HepG2 (cell line): ENCODE results near the gene ZMYND8. TPM values are rescaled to one million over a fixed set of nuclear protein-coding genes. Genes with fewer than 3 reads are reported as not detected.

ENCODE experiments used
- ATAC-seq: fragments of 200-7000 bp; cut with Tn5 transposase; 3 replicates; pipeline ENCODE4 v1.9.1; 2020; ENCODE audit warnings: mild to moderate bottlenecking, moderate library complexity
- BruUV-seq: library from RNA; stranded (reverse); fragments of 400-500 nt; replicated peaks from 2 replicates; lab custom pipeline; 2021; lab: Mats Ljungman, UMichigan
- CTCF ChIA-PET: fragments of 300-600 bp; formaldehyde crosslinking; extraction: SDS; loops from one replicate; lab custom pipeline; 2021; ENCODE audit warnings: low total read pairs, inconsistent platforms, low intra/inter-chr PET ratio; lab: Yijun Ruan, JAX
- POLR2A ChIA-PET: fragments of 350-600 bp; sonication (Branson Sonifier 250); formaldehyde crosslinking; loops from one replicate; lab custom pipeline; 2020; ENCODE audit warnings: antibody characterized with exemption, inconsistent platforms; lab: Yijun Ruan, JAX
- DNase-seq: peaks from one replicate; pipeline ENCODE4 v3.0.0-alpha.2; 2015; ENCODE audit warnings: low spot score
- FAIRE-seq: peaks from 3 replicates; lab custom pipeline; 2011; peaks lifted over from hg19 to GRCh38; lab: Jason Lieb, UNC
- H2AFZ ChIP-seq: one replicate; pipeline ENCODE4 v1.6.1; 2011; ENCODE audit warnings: low read length, inconsistent platforms
- H3K27ac ChIP-seq: fragments of 300-600 bp; 3 replicates; pipeline ENCODE4 v1.8.0; 2011; ENCODE audit warnings: mixed run types, mild to moderate bottlenecking, mixed read lengths, low read length, inconsistent platforms; ENCODE audit not compliant: insufficient read depth; ENCODE audit errors: extremely low read length
- H3K27me3 ChIP-seq, 2 experiments: fragments of 200-600 bp in 1 of 2; 2 replicates in 1 of 2; 3 replicates in 1 of 2; pipeline versions ENCODE4 v1.6.0 to v1.8.0; 2011; ENCODE audit warnings: low read length in 2 of 2, mild to moderate bottlenecking in 2 of 2, moderate library complexity in 2 of 2, inconsistent platforms in 1 of 2; ENCODE audit not compliant: insufficient read depth in 2 of 2, control insufficient read depth in 1 of 2
- H3K36me3 ChIP-seq, 2 experiments: fragments of 200-600 bp in 1 of 2; replicated peaks in 1 of 2; 2 replicates in 1 of 2; 3 replicates in 1 of 2; pipeline versions ENCODE4 v1.5.1 to v1.8.0; 2011; ENCODE audit warnings: low read length in 2 of 2, inconsistent platforms in 1 of 2; ENCODE audit not compliant: insufficient read depth in 2 of 2, control insufficient read depth in 1 of 2
- H3K4me1 ChIP-seq: 2 replicates; pipeline ENCODE4 v1.5.1; 2012; ENCODE audit warnings: low read length, inconsistent platforms; ENCODE audit not compliant: insufficient read depth
- H3K4me2 ChIP-seq: 2 replicates; pipeline ENCODE4 v1.6.0; 2011; ENCODE audit warnings: low read depth, low read length, inconsistent platforms
- H3K4me3 ChIP-seq, 3 experiments: fragments of 200-600 bp in 1 of 3; sonication (generic), shearing (Covaris generic) in 1 of 3; replicated peaks in 1 of 3; 2 replicates each; pipeline ENCODE4 v1.5.1; 2011 to 2016; ENCODE audit warnings: low read length in 3 of 3, inconsistent platforms in 2 of 3, low read depth in 2 of 3, mild to moderate bottlenecking in 2 of 3, control low read depth in 1 of 3, mixed read lengths in 1 of 3; ENCODE audit not compliant: insufficient read depth in 1 of 3
- H3K79me2 ChIP-seq: one replicate; pipeline ENCODE4 v1.6.1; 2011; ENCODE audit warnings: low read length, inconsistent platforms; ENCODE audit not compliant: insufficient read depth
- H3K9ac ChIP-seq: 2 replicates; pipeline ENCODE4 v1.6.0; 2011; ENCODE audit warnings: mild to moderate bottlenecking, low read depth, low read length, inconsistent platforms; ENCODE audit not compliant: insufficient read depth
- H3K9me3 ChIP-seq: 2 replicates; pipeline ENCODE4 v1.5.1; 2012; ENCODE audit warnings: mild to moderate bottlenecking, low read length
- H4K20me1 ChIP-seq: 2 replicates; pipeline ENCODE4 v1.6.0; 2011; ENCODE audit warnings: inconsistent platforms, mild to moderate bottlenecking, low read length, moderate library complexity; ENCODE audit not compliant: insufficient read depth
- CREBL2 ChIP-seq: sonication (generic); formaldehyde crosslinking; IDR thresholded peaks from 2 replicates; pipeline ENCODE4 v1.8.1; 2023; ENCODE audit warnings: missing genetic modification reagents, mild to moderate bottlenecking, borderline replicate concordance
- GZF1 ChIP-seq: sonication (generic); formaldehyde crosslinking; IDR thresholded peaks from 2 replicates; pipeline ENCODE4 v1.5.1; 2020; ENCODE audit warnings: mild to moderate bottlenecking, missing genetic modification reagents
- HOXA7 ChIP-seq: sonication (generic); formaldehyde crosslinking; IDR thresholded peaks from 2 replicates; pipeline ENCODE4 v1.8.1; 2022; ENCODE audit warnings: mild to moderate bottlenecking, missing genetic modification reagents, moderate library complexity
- ISL2 ChIP-seq: sonication (generic); formaldehyde crosslinking; IDR thresholded peaks from 2 replicates; pipeline ENCODE4 v1.5.0; 2020; ENCODE audit warnings: missing genetic modification reagents
- JARID2 ChIP-seq: sonication (generic); formaldehyde crosslinking; IDR thresholded peaks from 2 replicates; pipeline ENCODE4 v1.8.1; 2023; ENCODE audit warnings: missing genetic modification reagents, inconsistent platforms; ENCODE audit not compliant: insufficient replicate concordance
- MED13 ChIP-seq: sonication (generic); formaldehyde crosslinking; IDR thresholded peaks from 2 replicates; pipeline ENCODE4 v1.5.0; 2020; ENCODE audit warnings: missing genetic modification reagents
- NR1H2 ChIP-seq: sonication (generic); formaldehyde crosslinking; IDR thresholded peaks from 2 replicates; pipeline ENCODE4 v1.8.1; 2022; ENCODE audit warnings: low read depth, missing genetic modification reagents, borderline replicate concordance
- PRDM15 ChIP-seq: sonication (generic); formaldehyde crosslinking; IDR thresholded peaks from 2 replicates; pipeline ENCODE4 v1.4.0; 2020; ENCODE audit warnings: missing genetic modification reagents
- THAP11 ChIP-seq: IDR thresholded peaks from 2 replicates; pipeline ENCODE4 v1.6.1; 2016; ENCODE audit warnings: missing biosample characterization, missing genetic modification reagents
- ZNF142 ChIP-seq: sonication (generic); formaldehyde crosslinking; IDR thresholded peaks from 2 replicates; pipeline ENCODE4 v1.4.0; 2020; ENCODE audit warnings: missing genetic modification reagents
- ZNF354B ChIP-seq: sonication (generic); formaldehyde crosslinking; IDR thresholded peaks from 2 replicates; pipeline ENCODE4 v1.8.0; 2022; ENCODE audit warnings: mild to moderate bottlenecking, missing genetic modification reagents
- ZNF562 ChIP-seq: sonication (generic); formaldehyde crosslinking; IDR thresholded peaks from 2 replicates; pipeline ENCODE4 v1.8.0; 2022; ENCODE audit warnings: missing genetic modification reagents, borderline replicate concordance
- ZNF605 ChIP-seq: sonication (generic); formaldehyde crosslinking; IDR thresholded peaks from 2 replicates; pipeline ENCODE4 v1.8.0; 2022; ENCODE audit warnings: mild to moderate bottlenecking, missing genetic modification reagents
- ZZZ3 ChIP-seq: sonication (generic); formaldehyde crosslinking; IDR thresholded peaks from 2 replicates; pipeline ENCODE4 v1.4.0; 2020; ENCODE audit warnings: missing genetic modification reagents, mild to moderate bottlenecking, borderline replicate concordance
- WGBS: methylation state at CpG from one replicate; pipeline ENCODE4 v1.1.6; 2017; ENCODE audit warnings: low lambda C conversion rate; 5-methylcytosine and 5-hydroxymethylcytosine counted together
- in situ Hi-C: cut with HindIII; loops from 2 replicates; pipeline ENCODE4 v1.10.0; 2017; ENCODE audit warnings: low pct_unique_long_range_greater_than_20kb; ENCODE audit not compliant: extremely low pct_ligation_motif_present
- intact Hi-C: fragments of 100-400 bp; cut with micrococcal nuclease; formaldehyde crosslinking; loops from one replicate; pipeline ENCODE4 v1.10.0; 2022; ENCODE audit not compliant: unreplicated experiment
- polyA plus RNA-seq, 8 experiments: library from polyadenylated mRNA; depleted of rRNA in 3 of 8; stranded (reverse) in 7 of 8; unstranded in 1 of 8; fragments of >200 nt; fragmentation: Illumina TruSeq in 4 of 8; extraction: Trizol in 4 of 8; gene quantifications; 2 replicates each; pipeline versions ENCODE4 v1.2.1 to v1.2.3, GENCODE V29; 2011 to 2016; ENCODE audit warnings: low read depth in 4 of 8, missing spikeins in 1 of 8, mixed read lengths in 1 of 8; ENCODE audit not compliant: insufficient read depth in 1 of 8
- total RNA-seq, 5 experiments: library from RNA; depleted of rRNA; stranded (reverse); fragments of >200 nt; fragmentation: Illumina TruSeq; extraction: Trizol; gene quantifications; 2 replicates each; pipeline ENCODE4 v1.2.3, GENCODE V29; 2016; ENCODE audit warnings: low read depth in 1 of 5

Gene ZMYND8
- total and polyA plus RNA-seq, 2 of the 13 experiments (the other 11 are each of a cell fraction or from before 2014, with no cell fraction given) = 53.9 to 84.7 TPM

- Histone ChIP-seq H3K4me1 (peaks cover 8% of the 10 kb centered on the region), H3K27me3 (peaks cover 0 to 29% of the 10 kb centered on the region in 2 experiments; a peak in 2 of 5 replicates), H3K79me2 (no peaks in the 10 kb centered on the region), H3K9ac (no peak overlapping the region), H3K4me2 (peak overlapping the region; percentile 38), H3K27ac (no peak overlapping the region), H2AFZ (no peak overlapping the region), H4K20me1 (no peaks in the 10 kb centered on the region), H3K9me3 (no peaks in the 10 kb centered on the region), H3K36me3 (no peaks in the 10 kb centered on the region), H3K4me3 (peak overlapping the region in 1 of 3 experiments; percentile 8; a peak in 1 of 6 replicates)
- ATAC-seq (peak; percentile 47; the same call in 2 of the 3 replicates), DNase-seq (no peak), FAIRE-seq (no peak)
- CTCF ChIA-PET = no interaction called here
- in situ Hi-C loops = no loop called here
- intact Hi-C loops = no loop called here
- peak; percentile 58; the same call in 1 of the 2 replicates for TF ChIP-seq PRDM15 (CRISPR knock-in tag)
- TF ChIP-seq JARID2 (CRISPR knock-in tag) = no peak
- peak; percentile 52; the same call in 1 of the 2 replicates for TF ChIP-seq ZNF605 (CRISPR knock-in tag)
- no peak for TF ChIP-seq THAP11 (CRISPR knock-in tag)
- TF ChIP-seq ZNF354B (CRISPR knock-in tag) = no peak
- TF ChIP-seq NR1H2 (CRISPR knock-in tag) = no peak
- TF ChIP-seq CREBL2 (CRISPR knock-in tag) = no peak
- TF ChIP-seq HOXA7 = no peak
- TF ChIP-seq ISL2 (CRISPR knock-in tag) = no peak
- no peak for TF ChIP-seq ZNF562 (CRISPR knock-in tag)
- TF ChIP-seq MED13 = no peak
- 0 out of 2 replicates have a peak, but pooled peaks have one; percentile 37 for TF ChIP-seq GZF1 (CRISPR knock-in tag)
- no peak for TF ChIP-seq ZZZ3 (CRISPR knock-in tag)
- TF ChIP-seq ZNF142 (CRISPR knock-in tag) = no peak
- 11% methylated on average over 11 of the region's 11 CpGs for WGBS
- BruUV-seq = no TSS peak
- POLR2A ChIA-PET = no interaction called here
Observed at GRCh38 chr20:47189060-47189459, 167.4 kb downstream of the ZMYND8 start.
